Thoracic aorta (tissue), 2 donors: ENCODE results near the gene TXNRD2. TPM values are rescaled to one million over a fixed set of nuclear protein-coding genes. Genes with fewer than 3 reads are reported as not detected.

ENCODE experiments used
- ATAC-seq: fragments of 150-250 bp; one replicate; pipeline ENCODE4 v1.8.0; 2017; ENCODE audit warnings: low read depth; ENCODE audit not compliant: insufficient number of reproducible peaks, low FRiP score
- DNase-seq: peaks from one replicate; pipeline ENCODE4 v3.0.0-alpha.2; 2020; ENCODE audit warnings: low spot score
- H3K27ac ChIP-seq, 2 donors: fragments of 200-600 bp; sonication (generic); 1 replicate in 1 of 2; 2 replicates in 1 of 2; pipeline ENCODE4 v1.5.1; 2016; ENCODE audit warnings: mild to moderate bottlenecking in 2 of 2, moderate library complexity in 2 of 2
- H3K27me3 ChIP-seq: fragments of 200-600 bp; sonication (generic); replicated peaks from 2 replicates; pipeline ENCODE4 v1.6.0; 2016; ENCODE audit warnings: mild to moderate bottlenecking; ENCODE audit not compliant: insufficient read depth
- H3K36me3 ChIP-seq: fragments of 200-600 bp; sonication (generic); one replicate; pipeline ENCODE4 v1.5.1; 2016
- H3K4me1 ChIP-seq, 2 donors: fragments of 200-600 bp; sonication (generic); 1 replicate in 1 of 2; 2 replicates in 1 of 2; pipeline versions ENCODE4 v1.5.1 to v1.6.0; 2016; ENCODE audit warnings: low read depth in 2 of 2, mild to moderate bottlenecking in 1 of 2; ENCODE audit not compliant: control insufficient read depth in 1 of 2
- H3K4me3 ChIP-seq: fragments of 200-600 bp; sonication (generic); 2 replicates; pipeline ENCODE4 v1.5.1; 2016; ENCODE audit warnings: mild to moderate bottlenecking
- H3K9me3 ChIP-seq: fragments of 200-600 bp; sonication (generic); 2 replicates; pipeline ENCODE4 v1.5.1; 2016
- total RNA-seq, 2 donors: library from RNA; depleted of rRNA; stranded (reverse); fragments of >200 nt; gene quantifications; one replicate each; pipeline versions ENCODE4 v1.1.0 to v1.2.3, GENCODE V29; 2016
- TF ChIP-seq, protein P1 (sequence below): fragments of 200-600 bp; sonication (generic); IDR thresholded peaks from one replicate; pipeline ENCODE4 v1.5.1; 2019; ENCODE audit warnings: antibody characterized with exemption

The TXNRD2 gene
- total RNA-seq, 2 donors from 2014 or later, result 27.4 to 37.6 TPM

DNA sequence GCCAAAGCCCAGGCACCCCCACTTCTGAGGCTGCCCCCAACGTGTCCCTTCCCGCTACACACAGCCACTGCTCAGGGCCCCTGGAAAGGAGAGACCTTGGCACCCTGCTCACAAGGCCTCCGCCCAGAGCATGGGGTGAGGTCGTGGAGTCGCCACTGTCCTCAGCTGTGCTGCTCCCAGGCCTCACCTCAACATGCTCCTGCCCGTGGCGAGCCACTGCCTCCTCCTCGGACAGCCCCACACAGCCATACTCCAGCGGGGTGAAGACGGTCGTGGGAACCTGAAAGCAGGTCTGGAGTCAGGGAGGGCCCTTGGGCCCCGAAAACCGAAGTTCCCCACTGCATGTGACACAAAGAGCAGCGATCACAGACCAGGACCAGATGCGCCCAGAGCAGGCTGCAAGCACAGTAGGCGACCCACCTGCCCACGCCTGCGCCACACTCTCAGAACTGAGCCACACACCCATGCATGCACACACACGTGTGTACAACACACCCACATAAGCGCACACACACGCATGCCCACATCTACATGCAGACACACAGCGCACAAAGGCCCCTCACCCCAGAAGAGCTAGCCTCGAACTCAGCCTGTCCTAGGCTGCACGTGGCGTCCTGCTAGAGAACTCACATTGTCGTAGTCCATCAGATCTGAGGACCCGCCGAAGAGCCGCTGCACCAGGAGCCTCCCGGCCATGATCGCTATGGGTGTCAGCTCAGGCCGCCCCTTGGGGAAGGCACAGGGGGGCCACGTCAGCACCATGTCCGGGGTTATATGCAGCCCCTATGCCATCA, 61.4 kb downstream of the TXNRD2 start:
- Histone ChIP-seq H3K27me3 (no peaks in the 10 kb centered on the region), H3K4me1 (peaks cover 9 to 38% of the 10 kb centered on the region in 2 donors), H3K27ac (no peak overlapping the region), H3K9me3 (no peaks in the 10 kb centered on the region), H3K36me3 (peaks cover 9% of the 10 kb centered on the region), H3K4me3 (no peak overlapping the region)
- TF ChIP-seq, protein P1, sequence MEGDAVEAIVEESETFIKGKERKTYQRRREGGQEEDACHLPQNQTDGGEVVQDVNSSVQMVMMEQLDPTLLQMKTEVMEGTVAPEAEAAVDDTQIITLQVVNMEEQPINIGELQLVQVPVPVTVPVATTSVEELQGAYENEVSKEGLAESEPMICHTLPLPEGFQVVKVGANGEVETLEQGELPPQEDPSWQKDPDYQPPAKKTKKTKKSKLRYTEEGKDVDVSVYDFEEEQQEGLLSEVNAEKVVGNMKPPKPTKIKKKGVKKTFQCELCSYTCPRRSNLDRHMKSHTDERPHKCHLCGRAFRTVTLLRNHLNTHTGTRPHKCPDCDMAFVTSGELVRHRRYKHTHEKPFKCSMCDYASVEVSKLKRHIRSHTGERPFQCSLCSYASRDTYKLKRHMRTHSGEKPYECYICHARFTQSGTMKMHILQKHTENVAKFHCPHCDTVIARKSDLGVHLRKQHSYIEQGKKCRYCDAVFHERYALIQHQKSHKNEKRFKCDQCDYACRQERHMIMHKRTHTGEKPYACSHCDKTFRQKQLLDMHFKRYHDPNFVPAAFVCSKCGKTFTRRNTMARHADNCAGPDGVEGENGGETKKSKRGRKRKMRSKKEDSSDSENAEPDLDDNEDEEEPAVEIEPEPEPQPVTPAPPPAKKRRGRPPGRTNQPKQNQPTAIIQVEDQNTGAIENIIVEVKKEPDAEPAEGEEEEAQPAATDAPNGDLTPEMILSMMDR, result no peak
- no peak for DNase-seq
- ATAC-seq, result no peak

DNA sequence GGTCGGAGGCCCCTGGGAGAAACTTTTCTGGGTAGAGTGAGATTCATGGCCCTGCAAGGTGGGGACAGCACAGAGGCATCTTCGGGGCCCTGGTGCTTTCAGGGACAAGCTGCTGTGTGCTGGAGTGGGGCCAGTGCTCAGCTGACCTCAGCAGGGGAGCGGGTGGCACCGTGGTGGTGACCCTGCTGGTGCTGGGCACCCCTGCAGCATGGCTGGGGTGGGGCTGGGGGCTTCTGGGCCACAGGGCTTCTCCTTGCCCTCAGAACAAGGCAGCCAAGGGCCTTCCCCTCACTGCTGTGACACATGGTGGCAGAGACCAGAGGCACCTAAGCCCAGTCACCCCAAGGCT, 62.0 kb downstream of the TXNRD2 start:
- no peak for DNase-seq

DNA sequence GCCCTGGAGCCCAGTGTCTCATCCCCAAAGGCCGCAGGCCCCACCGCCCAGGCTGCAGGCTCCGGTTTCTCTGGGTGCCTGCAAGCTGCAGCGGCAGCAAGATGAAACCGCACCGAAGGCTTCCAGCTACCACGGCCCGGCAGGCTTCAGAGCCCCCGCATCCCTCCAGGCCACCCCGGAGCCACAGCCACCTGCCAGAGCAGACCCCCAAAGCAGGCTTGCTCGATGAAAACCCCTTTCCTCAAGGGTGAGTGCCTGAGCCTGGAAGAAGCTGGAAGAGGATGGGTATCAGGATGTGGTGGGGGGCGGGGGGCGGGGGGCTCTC, 62.4 kb downstream of the TXNRD2 start:
- Histone ChIP-seq H3K4me1 (peaks cover 15 to 48% of the 10 kb centered on the region in 2 donors), H3K9me3 (no peaks in the 10 kb centered on the region), H3K27me3 (no peaks in the 10 kb centered on the region), H3K27ac (no peak overlapping the region), H3K36me3 (peaks cover 9% of the 10 kb centered on the region), H3K4me3 (no peak overlapping the region)
- TF ChIP-seq, protein P1, result no peak
- ATAC-seq (no peak), DNase-seq (no peak)

More for the DNA sequence above, 62.0 kb downstream of the TXNRD2 start:
- no peak for ATAC-seq
- Histone ChIP-seq H3K9me3 (no peaks in the 10 kb centered on the region), H3K36me3 (peaks cover 9% of the 10 kb centered on the region), H3K27ac (no peak overlapping the region), H3K4me1 (peaks cover 14 to 44% of the 10 kb centered on the region in 2 donors), H3K4me3 (no peak overlapping the region), H3K27me3 (no peaks in the 10 kb centered on the region)
- TF ChIP-seq, protein P1, result no peak

DNA sequence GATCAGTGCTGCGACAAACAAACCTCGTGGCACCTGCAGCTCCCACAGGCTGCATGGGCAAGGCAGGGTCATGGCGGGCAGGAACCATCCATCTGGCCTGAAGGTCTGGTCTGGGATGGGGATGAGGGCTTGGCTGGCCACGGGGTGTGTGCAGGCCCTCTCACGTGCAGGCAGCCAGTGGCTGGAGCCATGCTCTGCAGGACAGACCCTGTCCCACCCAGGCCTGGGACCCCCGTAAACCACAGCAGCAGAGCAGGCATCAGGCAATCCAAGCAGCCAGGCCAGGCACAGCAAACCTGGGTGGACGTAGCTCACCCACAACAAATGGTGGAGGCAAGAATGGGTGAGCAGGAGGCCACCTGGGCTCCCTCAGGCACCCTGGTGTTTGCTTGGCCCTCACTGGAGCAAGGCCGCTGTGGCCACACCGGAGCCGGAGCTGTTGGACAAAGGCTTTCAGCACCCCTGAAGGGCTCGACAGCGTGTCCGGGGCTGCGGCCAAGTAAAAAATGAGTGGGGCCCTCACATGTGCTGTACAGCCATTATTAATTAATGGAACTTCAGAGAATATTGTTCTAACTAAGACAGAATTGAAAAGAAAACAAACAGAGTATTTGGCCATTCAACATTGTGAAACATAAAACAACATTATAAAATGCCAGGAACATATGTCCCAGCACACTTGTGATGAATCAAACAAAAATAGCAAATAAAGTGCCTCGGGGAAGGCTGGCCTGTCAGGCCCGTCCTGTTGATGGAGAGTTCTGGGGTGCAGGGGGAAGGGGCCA, 63.0 kb downstream of the TXNRD2 start:
- Histone ChIP-seq H3K4me1 (peaks cover 15 to 49% of the 10 kb centered on the region in 2 donors), H3K27me3 (no peaks in the 10 kb centered on the region), H3K4me3 (no peak overlapping the region), H3K27ac (no peak overlapping the region), H3K36me3 (peaks cover 9% of the 10 kb centered on the region), H3K9me3 (no peaks in the 10 kb centered on the region)
- DNase-seq, result no peak
- ATAC-seq, result no peak
- TF ChIP-seq, protein P1, result no peak

DNA sequence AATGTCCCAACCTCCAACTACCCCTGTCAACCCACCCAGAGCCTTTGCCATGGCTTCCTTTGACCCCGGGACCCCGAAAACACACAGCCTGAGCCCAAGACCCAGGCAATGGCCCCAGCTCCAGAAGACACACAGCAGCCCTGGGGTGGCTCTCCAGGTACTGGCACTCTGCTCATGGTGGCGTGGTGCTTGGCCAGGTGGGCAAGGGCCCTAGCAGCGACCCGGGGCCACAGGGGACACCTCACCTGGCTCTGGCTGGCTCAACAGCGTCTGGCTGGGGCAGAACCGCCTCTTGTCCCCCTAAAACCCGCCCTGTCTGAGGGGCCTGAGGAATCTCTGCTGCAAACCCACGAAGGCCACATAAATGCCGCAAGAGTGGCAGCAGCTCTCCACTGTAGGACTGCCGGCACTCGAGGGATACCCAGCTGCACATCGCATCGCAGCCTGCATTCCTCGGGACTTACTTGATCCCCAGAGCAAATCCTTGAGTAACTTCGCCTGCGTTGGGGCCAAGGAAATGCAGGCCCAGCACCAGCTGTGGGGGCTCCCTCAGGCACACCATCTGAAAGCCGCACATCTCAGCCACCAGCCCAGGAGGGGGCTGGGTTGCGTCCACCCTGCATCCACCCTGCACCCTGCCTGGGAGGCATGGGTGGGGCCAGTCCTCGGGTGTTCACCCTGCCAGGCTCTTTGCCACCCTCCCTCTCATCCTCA, 63.8 kb downstream of the TXNRD2 start:
- Histone ChIP-seq H3K27ac (no peak overlapping the region), H3K36me3 (peaks cover 5% of the 10 kb centered on the region), H3K27me3 (no peaks in the 10 kb centered on the region), H3K4me3 (no peak overlapping the region), H3K9me3 (no peaks in the 10 kb centered on the region), H3K4me1 (peaks cover 15 to 49% of the 10 kb centered on the region in 2 donors)
- no peak for DNase-seq
- no peak for ATAC-seq
- TF ChIP-seq, protein P1, result no peak
